Suprapubic skin (tissue), 3 donors: ENCODE data around the gene MORC1.

Experiments used
- CTCF ChIP-seq, 2 donors: fragments of 200-600 bp in 1 of 2; fragments of 450-650 bp in 1 of 2; sonication (generic) in 1 of 2; IDR thresholded peaks; one replicate each; pipeline ENCODE4 v1.5.1; 2016 to 2019; ENCODE audit warnings: antibody characterized with exemption in 2 of 2, mild to moderate bottlenecking in 1 of 2, moderate library complexity in 1 of 2
- POLR2AphosphoS5 ChIP-seq, 3 donors: sonication (generic); formaldehyde crosslinking; IDR thresholded peaks; one replicate each; pipeline ENCODE4 v1.6.1; 2017; ENCODE audit warnings: antibody characterized with exemption in 3 of 3

GRCh38 chr3:109025896-109026295, 92.0 kb downstream of the MORC1 start:
- TF ChIP-seq CTCF (IDR thresholded peaks at IDR 0.05) (no peak), POLR2AphosphoS5 (IDR thresholded peaks at IDR 0.05) (no peak)
